GM12878 (cell line): ENCODE data around the gene LRRC27. TPM values are rescaled to one million over a fixed set of nuclear protein-coding genes. Genes with fewer than 3 reads are reported as not detected.

Experiments
- ATAC-seq: fragments of 200-7000 bp; cut with Tn5 transposase; 3 replicates; pipeline ENCODE4 v1.9.1; 2020; ENCODE audit warnings: mild to moderate bottlenecking, moderate library complexity
- BruUV-seq: library from RNA; stranded (reverse); fragments of 400-500 nt; replicated peaks from 2 replicates; lab custom pipeline; 2021; lab: Mats Ljungman, UMichigan
- CTCF ChIA-PET: fragments of 300-600 bp; sonication (Branson Sonifier 250); formaldehyde crosslinking; extraction: SDS; loops from one replicate; lab custom pipeline; 2021; ENCODE audit warnings: inconsistent platforms; lab: Yijun Ruan, JAX
- POLR2A ChIA-PET: fragments of 350-600 bp; formaldehyde crosslinking; extraction: SDS; loops from one replicate; lab custom pipeline; 2021; ENCODE audit warnings: inconsistent platforms; lab: Charles Lee
- RAD21 ChIA-PET: fragments of 300-600 bp; sonication (Branson Sonifier 250); formaldehyde crosslinking; loops from one replicate; lab custom pipeline; 2023; ENCODE audit warnings: antibody characterized with exemption; ENCODE audit not compliant: unreplicated experiment; lab: Charles Lee
- SMC1A ChIA-PET: fragments of 300-600 bp; sonication (Branson Sonifier 250); formaldehyde crosslinking; loops from one replicate; lab custom pipeline; 2023; ENCODE audit not compliant: unreplicated experiment, uncharacterized antibody; lab: Charles Lee
- DNase-seq: peaks from one replicate; pipeline ENCODE4 v3.0.0-alpha.2; 2011; ENCODE audit warnings: low read depth, low spot score
- FAIRE-seq: peaks from 3 replicates; lab custom pipeline; 2011; peaks lifted over from hg19 to GRCh38; lab: Jason Lieb, UNC
- H2AFZ ChIP-seq: 2 replicates; pipeline ENCODE4 v1.6.0; 2011; ENCODE audit warnings: low read depth, low read length, control low read depth; ENCODE audit not compliant: control insufficient read depth
- H3K27ac ChIP-seq: 2 replicates; pipeline ENCODE4 v1.5.1; 2011; ENCODE audit warnings: control low read depth; ENCODE audit not compliant: control insufficient read depth, insufficient read depth
- H3K27me3 ChIP-seq, 2 experiments: replicated peaks in 1 of 2; 2 replicates each; pipeline versions ENCODE4 v1.6.0 to v1.6.1; 2011; ENCODE audit warnings: low read length in 1 of 2; ENCODE audit not compliant: control insufficient read depth in 2 of 2, insufficient read depth in 2 of 2
- H3K36me3 ChIP-seq, 2 experiments: 2 replicates each; pipeline ENCODE4 v1.5.1; 2011; ENCODE audit warnings: low read length in 1 of 2; ENCODE audit not compliant: control insufficient read depth in 2 of 2, insufficient read depth in 2 of 2
- H3K4me1 ChIP-seq: 2 replicates; pipeline ENCODE4 v1.6.1; 2011; ENCODE audit warnings: mild to moderate bottlenecking, low read length, moderate library complexity, mixed read lengths; ENCODE audit not compliant: control insufficient read depth, insufficient read depth
- H3K4me2 ChIP-seq: 2 replicates; pipeline ENCODE4 v1.6.0; 2011; ENCODE audit warnings: control low read depth; ENCODE audit not compliant: control insufficient read depth, insufficient read depth
- H3K4me3 ChIP-seq: fragments of 200-600 bp; sonication (generic); 2 replicates; pipeline ENCODE4 v1.5.1; 2016
- H3K79me2 ChIP-seq: 2 replicates; pipeline ENCODE4 v1.6.0; 2011; ENCODE audit warnings: low read length; ENCODE audit not compliant: control insufficient read depth, insufficient read depth
- H3K9ac ChIP-seq: 2 replicates; pipeline ENCODE4 v1.8.0; 2011; ENCODE audit warnings: low read length, control low read depth, mixed read lengths; ENCODE audit not compliant: control insufficient read depth, insufficient read depth
- H3K9me3 ChIP-seq: replicated peaks from 3 replicates; pipeline ENCODE4 v1.5.1; 2011; ENCODE audit warnings: mild to moderate bottlenecking, low read length; ENCODE audit not compliant: control insufficient read depth, insufficient read depth
- H4K20me1 ChIP-seq: 2 replicates; pipeline ENCODE4 v1.6.0; 2011; ENCODE audit not compliant: control insufficient read depth, insufficient read depth
- BRCA1 ChIP-seq: IDR thresholded peaks from 2 replicates; pipeline ENCODE4 v1.6.1; 2011; ENCODE audit warnings: low read depth, low read length, improper control_type of control experiment
- EGR1 ChIP-seq, 2 experiments: IDR thresholded peaks; 1 replicate in 1 of 2; 2 replicates in 1 of 2; pipeline ENCODE4 v1.6.1; 2011 to 2012; ENCODE audit warnings: low read depth in 2 of 2, low read length in 2 of 2, borderline replicate concordance in 1 of 2, mild to moderate bottlenecking in 1 of 2, moderate library complexity in 1 of 2
- IKZF1 ChIP-seq: fragments of 450-650 bp; conservative IDR thresholded peaks from 2 replicates; pipeline ENCODE4 v1.6.1; 2017; ENCODE audit warnings: antibody characterized with exemption, mild to moderate bottlenecking
- KLF5 ChIP-seq: fragments of 450-650 bp; IDR thresholded peaks from 2 replicates; pipeline ENCODE4 v1.6.1; 2014; ENCODE audit warnings: mild to moderate bottlenecking; ENCODE audit not compliant: partially characterized antibody
- NFXL1 ChIP-seq: fragments of 450-650 bp; IDR thresholded peaks from 2 replicates; pipeline ENCODE4 v1.6.1; 2017; ENCODE audit warnings: antibody characterized with exemption, mild to moderate bottlenecking, borderline replicate concordance
- ZSCAN29 ChIP-seq: fragments of 450-650 bp; IDR thresholded peaks from 2 replicates; pipeline ENCODE4 v1.6.1; 2017; ENCODE audit warnings: mild to moderate bottlenecking, moderate library complexity
- WGBS: methylation state at CpG from one replicate; pipeline ENCODE4 v1.1.6; 2016; ENCODE audit warnings: low lambda C conversion rate; ENCODE audit not compliant: insufficient replicate concordance, insufficient coverage; ENCODE audit errors: missing lambda C conversion rate; 5-methylcytosine and 5-hydroxymethylcytosine counted together
- in situ Hi-C: fragments of 300-500 bp; cut with MboI; formaldehyde crosslinking; loops from 9 replicates; pipeline ENCODE4 v1.14.3; 2018; ENCODE audit warnings: mixed read lengths
- intact Hi-C: fragments of 100-400 bp; cut with micrococcal nuclease; formaldehyde crosslinking; loops from one replicate; pipeline ENCODE4 v1.14.2; 2022; ENCODE audit not compliant: unreplicated experiment
- polyA plus RNA-seq, 11 experiments: library from polyadenylated mRNA; depleted of rRNA in 4 of 11; unstranded in 6 of 11; stranded (reverse) in 5 of 11; fragments of >200 nt; fragmentation: Nextera tagmentation in 4 of 11; fragmentation: Illumina TruSeq in 1 of 11; extraction: Ambion mirVana in 4 of 11; extraction: Trizol in 1 of 11; gene quantifications; 1 replicate in 1 of 11; 2 replicates in 10 of 11; pipeline versions ENCODE4 v1.2.1 to v1.2.3, GENCODE V29; 2011 to 2016; ENCODE audit warnings: inconsistent platforms in 2 of 11, missing spikeins in 2 of 11, low read depth in 1 of 11
- total RNA-seq, 4 experiments: library from RNA; depleted of rRNA in 3 of 4; stranded (reverse); fragments of >200 nt in 3 of 4; fragmentation: Illumina TruSeq in 1 of 4; extraction: Trizol in 1 of 4; gene quantifications; 2 replicates each; pipeline versions ENCODE4 v1.2.1 to v1.2.3, GENCODE V29; 2013 to 2021
- TF ChIP-seq, protein P1 (sequence below): IDR thresholded peaks from 2 replicates; pipeline ENCODE4 v1.6.1; 2012; ENCODE audit warnings: low read depth, low read length, improper control_type of control experiment
- TF ChIP-seq, protein P2 (sequence below): fragments of 450-650 bp; conservative IDR thresholded peaks from 2 replicates; pipeline ENCODE4 v1.6.1; 2017; ENCODE audit warnings: mild to moderate bottlenecking, moderate library complexity

Gene LRRC27
- total and polyA plus RNA-seq, 10 of the 15 experiments (the other 5 are each of a cell fraction or from before 2014, with no cell fraction given), result 0.48 to 6.9 (median 4.7) TPM

- Histone ChIP-seq H4K20me1 (no peaks in the 10 kb centered on the region), H3K9me3 (no peaks in the 10 kb centered on the region), H3K79me2 (no peaks in the 10 kb centered on the region), H2AFZ (no peak overlapping the region), H3K4me2 (no peak overlapping the region), H3K4me1 (peaks cover 7% of the 10 kb centered on the region), H3K4me3 (no peak overlapping the region), H3K36me3 (no peaks in the 10 kb centered on the region; a peak in 1 of 4 replicates), H3K27ac (no peak overlapping the region), H3K9ac (no peak overlapping the region), H3K27me3 (no peaks in the 10 kb centered on the region)
- DNase-seq (no peak), ATAC-seq (no peak), FAIRE-seq (no peak)
- 87% methylated on average over 11 of the region's 11 CpGs for WGBS
- BruUV-seq, result no TSS peak
- TF ChIP-seq ZSCAN29 (no peak), KLF5 (no peak), EGR1 (IDR thresholded peaks at IDR 0.05; ENCODE audit: borderline replicate concordance in 1 of 2, low read depth in 2 of 2, low read length in 2 of 2) (no peak), NFXL1 (no peak), IKZF1 (no peak), BRCA1 (no peak)
- TF ChIP-seq, protein P1, sequence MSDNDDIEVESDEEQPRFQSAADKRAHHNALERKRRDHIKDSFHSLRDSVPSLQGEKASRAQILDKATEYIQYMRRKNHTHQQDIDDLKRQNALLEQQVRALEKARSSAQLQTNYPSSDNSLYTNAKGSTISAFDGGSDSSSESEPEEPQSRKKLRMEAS, result no peak
- TF ChIP-seq, protein P2, sequence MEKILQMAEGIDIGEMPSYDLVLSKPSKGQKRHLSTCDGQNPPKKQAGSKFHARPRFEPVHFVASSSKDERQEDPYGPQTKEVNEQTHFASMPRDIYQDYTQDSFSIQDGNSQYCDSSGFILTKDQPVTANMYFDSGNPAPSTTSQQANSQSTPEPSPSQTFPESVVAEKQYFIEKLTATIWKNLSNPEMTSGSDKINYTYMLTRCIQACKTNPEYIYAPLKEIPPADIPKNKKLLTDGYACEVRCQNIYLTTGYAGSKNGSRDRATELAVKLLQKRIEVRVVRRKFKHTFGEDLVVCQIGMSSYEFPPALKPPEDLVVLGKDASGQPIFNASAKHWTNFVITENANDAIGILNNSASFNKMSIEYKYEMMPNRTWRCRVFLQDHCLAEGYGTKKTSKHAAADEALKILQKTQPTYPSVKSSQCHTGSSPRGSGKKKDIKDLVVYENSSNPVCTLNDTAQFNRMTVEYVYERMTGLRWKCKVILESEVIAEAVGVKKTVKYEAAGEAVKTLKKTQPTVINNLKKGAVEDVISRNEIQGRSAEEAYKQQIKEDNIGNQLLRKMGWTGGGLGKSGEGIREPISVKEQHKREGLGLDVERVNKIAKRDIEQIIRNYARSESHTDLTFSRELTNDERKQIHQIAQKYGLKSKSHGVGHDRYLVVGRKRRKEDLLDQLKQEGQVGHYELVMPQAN, result no peak
- RAD21 ChIA-PET, result no interaction called here
- intact Hi-C loops, result no loop called here
- in situ Hi-C loops, result loop anchor here (10.0 kb wide), 1 partner anchor 434 kb away; the partner anchor contains the start of gene PPP2R2D
- SMC1A ChIA-PET, result no interaction called here
- CTCF ChIA-PET, result no interaction called here
- POLR2A ChIA-PET, result no interaction called here
Measured at GRCh38 chr10:132339276-132339675, 7.3 kb downstream of the LRRC27 start.
